ENCODE measurements around the gene GLYATL2. TPM values are rescaled to one million over a fixed set of nuclear protein-coding genes. Genes with fewer than 3 reads are reported as not detected.

The GLYATL2 gene
- polyA plus RNA-seq, 1 donor (not counting 4 experiments of a cell fraction or from before 2014, with no cell fraction given), result 0.16 TPM

DNA sequence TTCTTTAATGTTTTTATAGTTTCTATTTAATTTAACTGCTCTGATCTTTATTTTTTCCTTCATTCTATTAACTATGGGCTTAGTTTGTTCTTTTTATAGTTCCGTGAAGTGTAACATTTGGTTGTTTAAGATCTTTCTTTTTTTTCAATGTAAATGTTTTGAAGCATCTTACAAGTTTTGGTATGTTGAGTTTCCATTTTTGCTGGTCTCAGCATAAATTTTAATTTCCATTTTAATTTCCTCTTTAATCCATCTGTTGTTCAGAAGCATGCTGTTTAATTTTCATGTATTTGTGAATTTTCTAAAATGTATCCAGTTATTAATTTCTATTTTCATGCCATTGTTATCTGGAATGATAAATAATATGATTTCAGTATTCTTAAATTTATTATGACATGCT, 17.0 kb upstream of the GLYATL2 start:
- Histone ChIP-seq H3K4me3 (ENCODE audit: control insufficient read depth in 2 of 3, extremely low read depth in 1 of 3, insufficient read depth in 2 of 3, low read depth in 1 of 3, low read length in 3 of 3) (no peak overlapping the region), H3K9ac (ENCODE audit: control insufficient read depth, extremely low read depth, insufficient read depth, low read length) (no peak overlapping the region), H3K9me3 (ENCODE audit: control insufficient read depth, low read depth, low read length) (no peaks in the 10 kb centered on the region), H3K9me1 (ENCODE audit: control insufficient read depth, extremely low read depth, insufficient read depth, low read length) (no peaks in the 10 kb centered on the region), H3K79me2 (ENCODE audit: control insufficient read depth, insufficient read depth, low read length) (no peaks in the 10 kb centered on the region), H3K27ac (ENCODE audit: control insufficient read depth, insufficient read depth, low read length) (no peak overlapping the region), H3K4me2 (ENCODE audit: control insufficient read depth, extremely low read depth, insufficient read depth, low read depth, low read length) (no peak overlapping the region), H3K4me1 (ENCODE audit: control insufficient read depth, extremely low read depth, insufficient read depth, low read length) (peaks cover under 1% of the 10 kb centered on the region), H3K36me3 (ENCODE audit: control insufficient read depth in 2 of 2, extremely low read depth in 1 of 2, insufficient read depth in 2 of 2, low read length in 2 of 2) (no peaks in the 10 kb centered on the region), H4K20me1 (ENCODE audit: control insufficient read depth, extremely low read depth, insufficient read depth, low read length) (no peaks in the 10 kb centered on the region), H3K27me3 (ENCODE audit: control insufficient read depth, extremely low read depth, insufficient read depth, low read length) (no peaks in the 10 kb centered on the region), H2AFZ (ENCODE audit: control insufficient read depth, low read length) (no peak overlapping the region)
- TF ChIP-seq EZH2 (IDR thresholded peaks at IDR 0.05; ENCODE audit: low read length), result no peak
- TF ChIP-seq, protein P1, sequence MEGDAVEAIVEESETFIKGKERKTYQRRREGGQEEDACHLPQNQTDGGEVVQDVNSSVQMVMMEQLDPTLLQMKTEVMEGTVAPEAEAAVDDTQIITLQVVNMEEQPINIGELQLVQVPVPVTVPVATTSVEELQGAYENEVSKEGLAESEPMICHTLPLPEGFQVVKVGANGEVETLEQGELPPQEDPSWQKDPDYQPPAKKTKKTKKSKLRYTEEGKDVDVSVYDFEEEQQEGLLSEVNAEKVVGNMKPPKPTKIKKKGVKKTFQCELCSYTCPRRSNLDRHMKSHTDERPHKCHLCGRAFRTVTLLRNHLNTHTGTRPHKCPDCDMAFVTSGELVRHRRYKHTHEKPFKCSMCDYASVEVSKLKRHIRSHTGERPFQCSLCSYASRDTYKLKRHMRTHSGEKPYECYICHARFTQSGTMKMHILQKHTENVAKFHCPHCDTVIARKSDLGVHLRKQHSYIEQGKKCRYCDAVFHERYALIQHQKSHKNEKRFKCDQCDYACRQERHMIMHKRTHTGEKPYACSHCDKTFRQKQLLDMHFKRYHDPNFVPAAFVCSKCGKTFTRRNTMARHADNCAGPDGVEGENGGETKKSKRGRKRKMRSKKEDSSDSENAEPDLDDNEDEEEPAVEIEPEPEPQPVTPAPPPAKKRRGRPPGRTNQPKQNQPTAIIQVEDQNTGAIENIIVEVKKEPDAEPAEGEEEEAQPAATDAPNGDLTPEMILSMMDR (optimal IDR thresholded peaks at IDR 0.05 in 1 of 3, IDR thresholded peaks at IDR 0.05 in 1 of 3, conservative IDR thresholded peaks at IDR 0.05 in 1 of 3; ENCODE audit: extremely low read depth in 1 of 3, insufficient read depth in 2 of 3, low read length in 3 of 3), result no peak
- DNase-seq (ENCODE audit: low read depth, low spot score) (no peak), FAIRE-seq (no peak)
- dilution Hi-C loops (cut with MboI; ENCODE audit: extremely low pct_ligation_motif_present, low sequenced_read_pairs), result no loop called here

DNA sequence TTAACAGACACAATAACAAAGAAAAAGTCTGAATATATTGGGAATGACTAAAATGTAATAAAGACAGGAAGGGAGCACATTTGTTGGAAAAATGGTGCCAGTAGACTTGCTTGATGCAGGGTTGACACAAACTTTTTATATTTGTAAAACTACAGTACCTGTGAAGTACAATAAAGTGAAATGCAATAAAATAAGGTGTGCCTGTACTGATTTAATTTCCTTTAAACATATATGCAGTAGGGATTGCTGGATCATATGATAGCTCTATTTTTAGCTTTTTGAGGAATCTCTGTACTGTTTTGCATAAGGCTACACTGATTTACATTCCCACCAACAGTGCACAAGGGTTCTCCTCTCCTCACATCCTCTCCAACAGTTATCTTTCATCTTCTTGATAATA, 12.3 kb upstream of the GLYATL2 start:
- TF ChIP-seq, protein P1 (optimal IDR thresholded peaks at IDR 0.05 in 1 of 3, IDR thresholded peaks at IDR 0.05 in 1 of 3, conservative IDR thresholded peaks at IDR 0.05 in 1 of 3; ENCODE audit: extremely low read depth in 1 of 3, insufficient read depth in 2 of 3, low read length in 3 of 3), result no peak
- TF ChIP-seq EZH2 (IDR thresholded peaks at IDR 0.05; ENCODE audit: low read length), result no peak
- Histone ChIP-seq H3K27ac (ENCODE audit: control insufficient read depth, insufficient read depth, low read length) (no peak overlapping the region), H3K9me3 (ENCODE audit: control insufficient read depth, low read depth, low read length) (no peaks in the 10 kb centered on the region), H3K79me2 (ENCODE audit: control insufficient read depth, insufficient read depth, low read length) (no peaks in the 10 kb centered on the region), H3K9me1 (ENCODE audit: control insufficient read depth, extremely low read depth, insufficient read depth, low read length) (no peaks in the 10 kb centered on the region), H3K27me3 (ENCODE audit: control insufficient read depth, extremely low read depth, insufficient read depth, low read length) (no peaks in the 10 kb centered on the region), H2AFZ (ENCODE audit: control insufficient read depth, low read length) (no peak overlapping the region), H3K4me1 (ENCODE audit: control insufficient read depth, extremely low read depth, insufficient read depth, low read length) (no peaks in the 10 kb centered on the region), H4K20me1 (ENCODE audit: control insufficient read depth, extremely low read depth, insufficient read depth, low read length) (no peaks in the 10 kb centered on the region), H3K4me3 (ENCODE audit: control insufficient read depth in 2 of 3, extremely low read depth in 1 of 3, insufficient read depth in 2 of 3, low read depth in 1 of 3, low read length in 3 of 3) (no peak overlapping the region), H3K9ac (ENCODE audit: control insufficient read depth, extremely low read depth, insufficient read depth, low read length) (no peak overlapping the region), H3K4me2 (ENCODE audit: control insufficient read depth, extremely low read depth, insufficient read depth, low read depth, low read length) (no peak overlapping the region), H3K36me3 (ENCODE audit: control insufficient read depth in 2 of 2, extremely low read depth in 1 of 2, insufficient read depth in 2 of 2, low read length in 2 of 2) (no peaks in the 10 kb centered on the region)
- no peak for FAIRE-seq
- DNase-seq (ENCODE audit: low read depth, low spot score), result no peak
- dilution Hi-C loops (cut with MboI; ENCODE audit: extremely low pct_ligation_motif_present, low sequenced_read_pairs), result no loop called here

All from keratinocyte (primary cell).